ENCODE results near the gene SNRNP200.

SNRNP200 gene

GRCh38 chr2:96325041-96325883 is 19.9 kb upstream of the SNRNP200 start, which contains the start of gene ITPRIPL1:
Gene ITPRIPL1 (plus strand): TSS chr2:96325317. CDS start chr2:96325840, 523 bp downstream.
- peak within 1 kb of the TSS; percentile 64 for H3K9ac ChIP-seq (ENCODE audit: low read depth, low read length)
- H3K36me3 ChIP-seq (ENCODE audit: control insufficient read depth, insufficient read depth, low read length) = peaks cover 22% of the 10 kb centered on the region
- H3K9me3 ChIP-seq (ENCODE audit: control insufficient read depth, insufficient read depth, low read length) = no peaks in the 10 kb centered on the region
- H3K4me1 ChIP-seq (ENCODE audit: control insufficient read depth, insufficient read depth, low read length) = 0 out of 2 replicates have a peak, but pooled peaks cover 6% of the 10 kb centered on the region
- H3K4me3 ChIP-seq (ENCODE audit: low read depth, low read length) = peak within 1 kb of the TSS; percentile 77
- H3K27me3 ChIP-seq (ENCODE audit: control insufficient read depth, insufficient read depth, low read length) = peaks cover 52% of the 10 kb centered on the region
- H3K27ac ChIP-seq (ENCODE audit: low read depth, low read length) = no peak within 1 kb of the TSS

GRCh38 chr2:96324721-96325040 is 19.3 kb upstream of the SNRNP200 start:
- Histone ChIP-seq H3K4me1 (ENCODE audit: control insufficient read depth, insufficient read depth, low read length) (0 out of 2 replicates have a peak, but pooled peaks cover 6% of the 10 kb centered on the region), H3K4me3 (ENCODE audit: low read depth, low read length) (peak overlapping the region; percentile 77), H3K27ac (ENCODE audit: low read depth, low read length) (no peak overlapping the region), H3K36me3 (ENCODE audit: control insufficient read depth, insufficient read depth, low read length) (peaks cover 22% of the 10 kb centered on the region), H3K9me3 (ENCODE audit: control insufficient read depth, insufficient read depth, low read length) (no peaks in the 10 kb centered on the region), H3K9ac (ENCODE audit: low read depth, low read length) (no peak overlapping the region), H3K27me3 (ENCODE audit: control insufficient read depth, insufficient read depth, low read length) (peaks cover 57% of the 10 kb centered on the region)

DNA sequence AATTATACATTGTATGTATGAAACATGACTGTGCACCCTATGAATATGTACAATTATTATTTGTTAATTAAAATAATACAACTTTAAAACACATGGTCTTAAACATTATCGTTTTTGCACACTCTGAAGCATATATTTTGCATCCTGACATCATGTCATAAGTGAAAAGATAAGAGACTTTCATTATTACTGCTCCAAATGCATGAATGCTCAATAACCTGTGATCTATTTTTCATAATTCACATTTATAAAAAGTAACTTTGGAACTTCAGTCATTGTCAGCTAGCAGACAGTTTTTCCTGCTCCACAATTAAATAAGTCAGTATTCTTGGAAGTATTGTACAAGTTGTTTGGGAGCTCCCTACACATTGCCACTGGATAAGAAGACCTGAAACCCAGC is 18.5 kb upstream of the SNRNP200 start:
- H3K36me3 ChIP-seq (ENCODE audit: control insufficient read depth, insufficient read depth, low read length) = peaks cover 22% of the 10 kb centered on the region
- no peak overlapping the region for H3K27ac ChIP-seq (ENCODE audit: low read depth, low read length)
- H3K4me1 ChIP-seq (ENCODE audit: control insufficient read depth, insufficient read depth, low read length) = 0 out of 2 replicates have a peak, but pooled peaks cover 6% of the 10 kb centered on the region
- H3K9ac ChIP-seq (ENCODE audit: low read depth, low read length) = no peak overlapping the region
- no peaks in the 10 kb centered on the region for H3K9me3 ChIP-seq (ENCODE audit: control insufficient read depth, insufficient read depth, low read length)
- peaks cover 66% of the 10 kb centered on the region for H3K27me3 ChIP-seq (ENCODE audit: control insufficient read depth, insufficient read depth, low read length)
- H3K4me3 ChIP-seq (ENCODE audit: low read depth, low read length) = no peak overlapping the region

DNA sequence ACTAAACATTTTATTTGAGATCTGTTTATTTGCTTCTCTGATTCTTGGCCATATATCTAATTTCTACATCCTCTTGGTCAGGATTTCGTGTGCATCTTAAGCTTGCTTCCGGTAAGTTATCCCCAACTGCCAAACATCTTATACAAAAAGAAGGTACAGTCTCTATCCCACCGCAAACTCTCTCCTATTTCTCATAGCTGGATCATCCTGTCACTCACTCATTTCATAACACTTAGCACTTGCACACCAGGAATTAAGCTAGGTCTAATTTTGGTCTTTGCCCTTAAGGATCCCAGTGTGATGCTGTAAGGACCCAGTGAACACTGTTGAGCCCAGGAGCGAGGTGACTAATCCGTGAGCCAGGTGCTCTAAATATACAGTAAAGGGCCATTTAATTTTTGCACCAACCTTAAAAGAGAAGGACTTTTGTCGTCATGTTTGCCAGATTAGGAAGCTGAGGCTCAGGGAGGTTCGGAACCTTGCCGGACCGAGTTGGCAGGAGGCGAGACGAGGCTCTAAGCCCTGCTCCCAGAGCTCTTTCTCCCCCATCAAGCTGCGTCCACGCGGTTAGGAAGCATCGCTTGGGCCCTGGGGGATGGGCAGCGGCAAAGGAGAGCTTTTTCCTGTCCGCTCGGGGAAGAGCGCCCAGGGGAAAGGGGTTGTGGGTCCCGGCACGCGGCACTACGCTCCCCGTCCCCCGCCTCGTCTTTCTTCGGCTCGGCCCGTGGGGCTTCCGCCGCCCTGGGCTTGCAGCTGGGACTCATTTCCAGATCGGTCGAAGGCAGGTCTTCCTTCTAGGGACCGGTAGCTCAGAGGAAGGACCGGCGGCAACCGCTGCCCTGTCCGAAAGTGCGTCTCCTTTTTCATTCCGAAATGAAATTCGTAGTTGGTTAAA is 15.6 kb upstream of the SNRNP200 start:
- H3K9ac ChIP-seq (ENCODE audit: low read depth, low read length) = peak overlapping the region; percentile 18
- H3K27ac ChIP-seq (ENCODE audit: low read depth, low read length) = no peak overlapping the region
- H3K27me3 ChIP-seq (ENCODE audit: control insufficient read depth, insufficient read depth, low read length) = peaks cover 67% of the 10 kb centered on the region
- no peaks in the 10 kb centered on the region for H3K9me3 ChIP-seq (ENCODE audit: control insufficient read depth, insufficient read depth, low read length)
- H3K4me1 ChIP-seq (ENCODE audit: control insufficient read depth, insufficient read depth, low read length) = 0 out of 2 replicates have a peak, but pooled peaks cover 6% of the 10 kb centered on the region
- no peaks in the 10 kb centered on the region for H3K36me3 ChIP-seq (ENCODE audit: control insufficient read depth, insufficient read depth, low read length)
- peak overlapping the region; percentile 73 for H3K4me3 ChIP-seq (ENCODE audit: low read depth, low read length)

DNA sequence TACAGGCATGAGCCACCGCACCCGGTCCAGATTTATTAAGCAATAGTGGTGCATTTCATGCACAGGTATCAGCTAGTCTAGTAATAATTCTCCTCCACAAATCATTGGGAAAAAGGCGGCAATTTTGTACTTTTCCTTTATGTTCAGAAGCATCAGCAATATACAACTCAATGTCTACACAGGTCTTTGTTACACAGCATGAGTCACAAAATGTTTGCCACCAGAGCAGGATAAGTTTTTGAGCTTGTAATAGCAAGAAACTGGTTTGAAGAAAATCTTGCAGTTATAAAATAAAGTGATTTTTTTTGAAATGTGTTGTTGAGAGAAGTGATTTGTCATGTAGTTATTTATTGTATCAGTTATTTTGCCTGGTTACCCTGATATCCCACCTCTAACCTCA is 15.0 kb upstream of the SNRNP200 start:
- H3K4me1 ChIP-seq (ENCODE audit: control insufficient read depth, insufficient read depth, low read length) = no peaks in the 10 kb centered on the region
- H3K9ac ChIP-seq (ENCODE audit: low read depth, low read length) = no peak overlapping the region
- H3K4me3 ChIP-seq (ENCODE audit: low read depth, low read length) = no peak overlapping the region; the same call in 1 of the 2 replicates
- no peaks in the 10 kb centered on the region for H3K36me3 ChIP-seq (ENCODE audit: control insufficient read depth, insufficient read depth, low read length)
- peaks cover 62% of the 10 kb centered on the region for H3K27me3 ChIP-seq (ENCODE audit: control insufficient read depth, insufficient read depth, low read length)
- no peak overlapping the region for H3K27ac ChIP-seq (ENCODE audit: low read depth, low read length)
- no peaks in the 10 kb centered on the region for H3K9me3 ChIP-seq (ENCODE audit: control insufficient read depth, insufficient read depth, low read length)

DNA sequence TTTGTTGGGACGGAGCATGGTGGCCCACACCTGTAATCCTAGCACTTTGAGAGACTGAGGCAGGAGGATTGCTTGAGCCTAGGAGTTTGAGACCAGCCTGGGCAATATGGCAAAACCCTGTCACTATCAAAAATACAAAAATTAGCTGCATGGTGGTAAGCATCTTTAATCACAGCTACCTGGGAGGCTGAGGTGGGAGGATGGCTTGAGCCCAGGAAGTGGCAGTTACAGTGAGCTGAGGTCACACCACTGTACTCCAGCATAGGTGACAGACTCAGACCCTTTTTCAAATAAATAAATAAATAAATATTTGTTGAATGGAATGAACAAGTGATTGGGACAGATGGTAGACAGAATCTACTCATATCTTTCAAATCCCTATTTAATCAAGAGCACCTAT is 14.1 kb upstream of the SNRNP200 start:
- Histone ChIP-seq H3K36me3 (ENCODE audit: control insufficient read depth, insufficient read depth, low read length) (no peaks in the 10 kb centered on the region), H3K27me3 (ENCODE audit: control insufficient read depth, insufficient read depth, low read length) (peaks cover 56% of the 10 kb centered on the region), H3K27ac (ENCODE audit: low read depth, low read length) (no peak overlapping the region), H3K4me1 (ENCODE audit: control insufficient read depth, insufficient read depth, low read length) (no peaks in the 10 kb centered on the region), H3K4me3 (ENCODE audit: low read depth, low read length) (no peak overlapping the region), H3K9me3 (ENCODE audit: control insufficient read depth, insufficient read depth, low read length) (no peaks in the 10 kb centered on the region), H3K9ac (ENCODE audit: low read depth, low read length) (no peak overlapping the region)

DNA sequence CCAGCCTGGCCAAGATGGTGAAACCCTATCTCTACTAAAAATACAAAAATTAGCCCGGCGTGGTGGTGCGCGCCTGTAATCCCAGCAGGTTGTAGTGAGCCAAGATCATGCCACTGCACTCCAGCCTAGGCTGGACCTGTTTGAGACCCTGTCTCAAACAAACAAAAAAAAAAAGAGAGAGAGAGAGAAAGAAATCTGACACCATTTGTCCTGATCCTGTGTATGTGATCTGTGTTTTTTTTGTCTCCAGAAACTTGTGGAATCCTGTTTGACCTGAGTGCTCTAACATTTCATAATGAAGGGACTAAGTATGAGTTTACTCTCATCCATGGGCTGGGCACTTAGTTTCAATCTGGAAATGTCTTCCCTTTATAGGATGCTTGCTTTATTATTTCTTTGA is 13.4 kb upstream of the SNRNP200 start:
- Histone ChIP-seq H3K4me3 (ENCODE audit: low read depth, low read length) (no peak overlapping the region), H3K4me1 (ENCODE audit: control insufficient read depth, insufficient read depth, low read length) (no peaks in the 10 kb centered on the region), H3K9ac (ENCODE audit: low read depth, low read length) (no peak overlapping the region), H3K27ac (ENCODE audit: low read depth, low read length) (no peak overlapping the region), H3K36me3 (ENCODE audit: control insufficient read depth, insufficient read depth, low read length) (no peaks in the 10 kb centered on the region), H3K27me3 (ENCODE audit: control insufficient read depth, insufficient read depth, low read length) (peaks cover 49% of the 10 kb centered on the region), H3K9me3 (ENCODE audit: control insufficient read depth, insufficient read depth, low read length) (no peaks in the 10 kb centered on the region)

DNA sequence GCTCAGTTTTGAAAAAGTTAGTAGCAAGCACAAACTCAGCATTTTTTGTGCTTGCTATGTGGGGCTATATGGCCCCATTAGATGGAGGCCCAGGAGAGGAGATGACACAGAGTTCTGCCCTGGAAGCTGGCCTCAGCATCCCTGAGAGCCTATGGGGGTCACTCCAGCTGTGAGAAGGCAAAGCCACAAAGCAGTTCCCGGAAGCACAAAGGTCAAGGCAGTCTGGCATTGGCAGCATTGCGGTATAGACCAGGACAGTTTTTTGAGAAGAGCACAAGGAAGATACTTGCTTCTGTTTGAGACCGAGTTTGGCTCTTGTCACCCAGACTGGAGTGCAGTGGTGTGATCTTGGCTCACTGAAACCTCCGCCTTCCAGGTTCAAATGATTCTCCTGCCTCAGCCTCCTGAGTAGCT is 12.2 kb upstream of the SNRNP200 start:
- Histone ChIP-seq H3K36me3 (ENCODE audit: control insufficient read depth, insufficient read depth, low read length) (no peaks in the 10 kb centered on the region), H3K4me1 (ENCODE audit: control insufficient read depth, insufficient read depth, low read length) (no peaks in the 10 kb centered on the region), H3K9ac (ENCODE audit: low read depth, low read length) (no peak overlapping the region), H3K27me3 (ENCODE audit: control insufficient read depth, insufficient read depth, low read length) (peaks cover 38% of the 10 kb centered on the region), H3K27ac (ENCODE audit: low read depth, low read length) (no peak overlapping the region), H3K4me3 (ENCODE audit: low read depth, low read length) (no peak overlapping the region), H3K9me3 (ENCODE audit: control insufficient read depth, insufficient read depth, low read length) (no peaks in the 10 kb centered on the region)

- H3K4me1 ChIP-seq (ENCODE audit: control insufficient read depth, insufficient read depth, low read length) = no peaks in the 10 kb centered on the region
- H3K27ac ChIP-seq (ENCODE audit: low read depth, low read length) = no peak overlapping the region
- peaks cover 32% of the 10 kb centered on the region for H3K27me3 ChIP-seq (ENCODE audit: control insufficient read depth, insufficient read depth, low read length)
- no peak overlapping the region for H3K9ac ChIP-seq (ENCODE audit: low read depth, low read length)
- H3K36me3 ChIP-seq (ENCODE audit: control insufficient read depth, insufficient read depth, low read length) = no peaks in the 10 kb centered on the region
- no peaks in the 10 kb centered on the region for H3K9me3 ChIP-seq (ENCODE audit: control insufficient read depth, insufficient read depth, low read length)
- no peak overlapping the region for H3K4me3 ChIP-seq (ENCODE audit: low read depth, low read length)
Measured at GRCh38 chr2:96316999-96317398, 11.7 kb upstream of the SNRNP200 start.

GRCh38 chr2:96315400-96316071 is 10.2 kb upstream of the SNRNP200 start:
- Histone ChIP-seq H3K4me3 (ENCODE audit: low read depth, low read length) (no peak overlapping the region), H3K4me1 (ENCODE audit: control insufficient read depth, insufficient read depth, low read length) (no peaks in the 10 kb centered on the region), H3K9ac (ENCODE audit: low read depth, low read length) (no peak overlapping the region)

More at GRCh38 chr2:96315400-96316071, 10.2 kb upstream of the SNRNP200 start:
- Histone ChIP-seq H3K27ac (ENCODE audit: low read depth, low read length) (no peak overlapping the region), H3K36me3 (ENCODE audit: control insufficient read depth, insufficient read depth, low read length) (no peaks in the 10 kb centered on the region), H3K27me3 (ENCODE audit: control insufficient read depth, insufficient read depth, low read length) (peaks cover 17% of the 10 kb centered on the region), H3K9me3 (ENCODE audit: control insufficient read depth, insufficient read depth, low read length) (no peaks in the 10 kb centered on the region)
